ENCODE measurements around the gene CCDC7. TPM values are rescaled to one million over a fixed set of nuclear protein-coding genes. Genes with fewer than 3 reads are reported as not detected.

CCDC7 gene
- total RNA-seq, 4 donors from 2014 or later, result 4.6 to 12.9 (median 5.9) TPM

GRCh38 chr10:32411797-32412498 lies 34.0 kb upstream of the CCDC7 start:
- Histone ChIP-seq H3K4me1 (peaks cover 7 to 15% of the 10 kb centered on the region in 2 donors), H3K27me3 (no peaks in the 10 kb centered on the region), H3K4me3 (peak overlapping the region in 2 of 4 donors; percentile 9 to 11), H3K27ac (peak overlapping the region in 2 of 4 donors; percentile 52 to 64), H3K36me3 (no peaks in the 10 kb centered on the region), H3K9me3 (no peaks in the 10 kb centered on the region)
- TF ChIP-seq CTCF (IDR thresholded peaks at IDR 0.05 in 4 of 5, conservative IDR thresholded peaks at IDR 0.05 in 1 of 5) (no peak), POLR2A (IDR thresholded peaks at IDR 0.05) (no peak)
- in situ Hi-C loops (cut with MboI; ENCODE audit: low sequenced_read_pairs in 4 of 4), result no loop called here
- intact Hi-C loops (cut with DNase I; ENCODE audit: low total_unique reads), result no loop called here
- ATAC-seq, result peak in 1 of 2 donors; percentile 11
- no peak for DNase-seq

DNA sequence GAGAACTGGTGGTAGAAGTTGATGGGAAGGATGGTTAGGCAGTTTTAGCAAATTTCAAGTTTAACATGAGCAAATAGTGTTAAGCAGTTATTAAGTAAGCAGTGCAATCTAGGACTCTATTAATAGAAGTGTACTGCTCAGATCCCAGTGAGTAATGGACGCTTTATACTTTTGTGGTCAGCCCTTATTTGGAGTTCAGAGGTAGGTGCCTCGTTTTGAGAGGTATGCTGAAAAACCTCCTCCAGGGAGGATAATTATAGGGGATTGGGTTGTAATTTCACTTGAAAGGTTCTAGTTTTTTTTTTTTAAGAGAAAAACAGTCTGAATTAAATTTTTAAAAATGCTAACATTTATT lies 33.5 kb upstream of the CCDC7 start:
- Histone ChIP-seq H3K9me3 (no peaks in the 10 kb centered on the region), H3K4me3 (peak overlapping the region in 2 of 4 donors; percentile 9 to 11), H3K36me3 (no peaks in the 10 kb centered on the region), H3K27me3 (no peaks in the 10 kb centered on the region), H3K27ac (peak overlapping the region in 2 of 4 donors; percentile 52 to 64), H3K4me1 (peaks cover 7 to 16% of the 10 kb centered on the region in 2 donors)
- DNase-seq (no peak), ATAC-seq (peak; percentile 77 to 93)
- intact Hi-C loops (cut with DNase I; ENCODE audit: low total_unique reads) (no loop called here), in situ Hi-C loops (cut with MboI; ENCODE audit: low sequenced_read_pairs in 4 of 4) (no loop called here)
- TF ChIP-seq POLR2A (IDR thresholded peaks at IDR 0.05), result no peak
- no peak for TF ChIP-seq CTCF (IDR thresholded peaks at IDR 0.05 in 4 of 5, conservative IDR thresholded peaks at IDR 0.05 in 1 of 5)

- TF ChIP-seq POLR2A (IDR thresholded peaks at IDR 0.05) (no peak), CTCF (IDR thresholded peaks at IDR 0.05 in 4 of 5, conservative IDR thresholded peaks at IDR 0.05 in 1 of 5) (no peak)
- H3K27ac ChIP-seq, result no peak overlapping the region
- intact Hi-C loops (cut with DNase I; ENCODE audit: low total_unique reads) (no loop called here), in situ Hi-C loops (cut with MboI; ENCODE audit: low sequenced_read_pairs in 4 of 4) (no loop called here)
- ATAC-seq, result no peak
- no peaks in the 10 kb centered on the region for H3K27me3 ChIP-seq
- no peak overlapping the region for H3K4me3 ChIP-seq
- no peaks in the 10 kb centered on the region for H3K36me3 ChIP-seq
- no peaks in the 10 kb centered on the region for H3K9me3 ChIP-seq
- H3K4me1 ChIP-seq, result peaks cover 10 to 23% of the 10 kb centered on the region in 2 donors
- DNase-seq, result no peak
Observed at GRCh38 chr10:32413513-32413912, 32.4 kb upstream of the CCDC7 start.

DNA sequence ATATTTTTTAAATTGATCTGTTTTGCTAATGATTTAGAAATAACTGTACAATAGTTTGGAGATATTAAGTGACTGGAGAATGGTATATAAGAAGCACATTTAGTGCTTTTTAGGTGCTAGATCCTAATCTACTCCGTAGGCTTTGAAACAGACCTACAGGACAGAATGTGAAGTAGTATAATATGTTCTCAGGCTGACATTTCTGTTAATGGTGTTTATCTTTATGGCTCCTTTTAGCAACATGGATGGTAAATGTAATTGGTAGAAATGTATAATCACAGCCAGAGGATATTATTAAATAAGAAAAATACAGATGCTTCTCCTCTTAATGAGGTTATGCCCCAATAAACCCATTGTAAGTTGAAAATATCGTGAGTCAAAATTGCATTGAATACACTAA lies 30.6 kb upstream of the CCDC7 start:
- Histone ChIP-seq H3K27me3 (no peaks in the 10 kb centered on the region), H3K36me3 (no peaks in the 10 kb centered on the region), H3K9me3 (no peaks in the 10 kb centered on the region), H3K27ac (no peak overlapping the region), H3K4me1 (peaks cover 10 to 23% of the 10 kb centered on the region in 2 donors), H3K4me3 (no peak overlapping the region)
- TF ChIP-seq POLR2A (IDR thresholded peaks at IDR 0.05) (no peak), CTCF (IDR thresholded peaks at IDR 0.05 in 4 of 5, conservative IDR thresholded peaks at IDR 0.05 in 1 of 5) (no peak)
- intact Hi-C loops (cut with DNase I; ENCODE audit: low total_unique reads), result no loop called here
- DNase-seq (no peak), ATAC-seq (no peak)
- in situ Hi-C loops (cut with MboI; ENCODE audit: low sequenced_read_pairs in 4 of 4), result no loop called here
